HL-60 (cell line): ENCODE measurements around the gene RELCH.

Experiments used
- DNase-seq, 2 experiments: peaks; one replicate each; pipeline ENCODE4 v3.0.0-alpha.2; 2010 to 2020; ENCODE audit warnings: low read depth in 1 of 2, low spot score in 1 of 2
- H3K27ac ChIP-seq: fragments of 250-450 bp; sonication (Bioruptor Pico); replicated peaks from 2 replicates; pipeline ENCODE4 v1.5.1; 2020; ENCODE audit warnings: mild to moderate bottlenecking, moderate library complexity
- H3K27me3 ChIP-seq: fragments of 250-450 bp; sonication (Bioruptor Pico); 2 replicates; pipeline ENCODE4 v1.5.1; 2021; ENCODE audit warnings: mild to moderate bottlenecking, moderate library complexity; ENCODE audit not compliant: insufficient read depth, poor library complexity, severe bottlenecking
- H3K4me3 ChIP-seq: replicated peaks from 2 replicates; pipeline ENCODE4 v1.5.1; 2011; ENCODE audit warnings: mild to moderate bottlenecking, control low read depth, low read length; ENCODE audit not compliant: insufficient read depth
- GABPA ChIP-seq: IDR thresholded peaks from 2 replicates; pipeline ENCODE4 v1.6.1; 2012; ENCODE audit warnings: low read depth
- POLR2AphosphoS5 ChIP-seq: IDR thresholded peaks from 2 replicates; pipeline ENCODE4 v1.6.1; 2012; ENCODE audit warnings: low read depth
- REST ChIP-seq: IDR thresholded peaks from 2 replicates; pipeline ENCODE4 v1.6.1; 2012; ENCODE audit warnings: low read depth; ENCODE audit not compliant: insufficient replicate concordance
- SPI1 ChIP-seq: IDR thresholded peaks from 2 replicates; pipeline ENCODE4 v1.6.1; 2012; ENCODE audit warnings: low read depth, mild to moderate bottlenecking, borderline replicate concordance
- TF ChIP-seq, protein P1 (sequence below): IDR thresholded peaks from one replicate; pipeline ENCODE4 v1.5.1; 2011; ENCODE audit warnings: low read length, control low read depth, inconsistent platforms; ENCODE audit not compliant: insufficient read depth

Gene RELCH

DNA sequence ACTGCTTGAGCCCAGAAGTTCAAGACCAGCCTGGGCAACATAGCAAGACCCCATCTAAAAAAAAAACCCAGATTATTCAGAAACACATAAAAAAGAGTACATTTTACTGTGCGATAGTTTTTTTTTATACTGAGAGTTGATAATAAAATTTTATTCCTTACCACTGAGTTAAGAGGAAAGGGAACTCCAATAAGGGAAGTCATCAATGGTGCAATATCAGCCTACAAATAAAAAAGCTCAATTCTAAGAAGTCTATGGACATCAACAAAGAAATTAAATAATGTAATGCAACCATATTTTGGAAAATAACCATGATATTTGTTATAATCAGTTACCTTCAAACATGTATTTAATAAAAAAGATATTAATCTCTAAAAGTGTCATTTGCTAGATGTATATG lies 46.8 kb upstream of the RELCH start:
- H3K27ac ChIP-seq = no peak overlapping the region
- TF ChIP-seq, protein P1, sequence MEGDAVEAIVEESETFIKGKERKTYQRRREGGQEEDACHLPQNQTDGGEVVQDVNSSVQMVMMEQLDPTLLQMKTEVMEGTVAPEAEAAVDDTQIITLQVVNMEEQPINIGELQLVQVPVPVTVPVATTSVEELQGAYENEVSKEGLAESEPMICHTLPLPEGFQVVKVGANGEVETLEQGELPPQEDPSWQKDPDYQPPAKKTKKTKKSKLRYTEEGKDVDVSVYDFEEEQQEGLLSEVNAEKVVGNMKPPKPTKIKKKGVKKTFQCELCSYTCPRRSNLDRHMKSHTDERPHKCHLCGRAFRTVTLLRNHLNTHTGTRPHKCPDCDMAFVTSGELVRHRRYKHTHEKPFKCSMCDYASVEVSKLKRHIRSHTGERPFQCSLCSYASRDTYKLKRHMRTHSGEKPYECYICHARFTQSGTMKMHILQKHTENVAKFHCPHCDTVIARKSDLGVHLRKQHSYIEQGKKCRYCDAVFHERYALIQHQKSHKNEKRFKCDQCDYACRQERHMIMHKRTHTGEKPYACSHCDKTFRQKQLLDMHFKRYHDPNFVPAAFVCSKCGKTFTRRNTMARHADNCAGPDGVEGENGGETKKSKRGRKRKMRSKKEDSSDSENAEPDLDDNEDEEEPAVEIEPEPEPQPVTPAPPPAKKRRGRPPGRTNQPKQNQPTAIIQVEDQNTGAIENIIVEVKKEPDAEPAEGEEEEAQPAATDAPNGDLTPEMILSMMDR = no peak
- peak; percentile 79 for TF ChIP-seq SPI1
- no peak overlapping the region for H3K4me3 ChIP-seq
- DNase-seq = peak in 1 of 2 experiments; percentile 18
- H3K27me3 ChIP-seq = no peaks in the 10 kb centered on the region

GRCh38 chr18:62144338-62144737 lies 42.7 kb upstream of the RELCH start:
- Histone ChIP-seq H3K27ac (no peak overlapping the region), H3K4me3 (no peak overlapping the region), H3K27me3 (no peaks in the 10 kb centered on the region)
- TF ChIP-seq GABPA = no peak
- TF ChIP-seq REST = no peak
- TF ChIP-seq, protein P1 = no peak
- no peak for TF ChIP-seq POLR2AphosphoS5
- no peak for TF ChIP-seq SPI1
- DNase-seq = no peak

DNA sequence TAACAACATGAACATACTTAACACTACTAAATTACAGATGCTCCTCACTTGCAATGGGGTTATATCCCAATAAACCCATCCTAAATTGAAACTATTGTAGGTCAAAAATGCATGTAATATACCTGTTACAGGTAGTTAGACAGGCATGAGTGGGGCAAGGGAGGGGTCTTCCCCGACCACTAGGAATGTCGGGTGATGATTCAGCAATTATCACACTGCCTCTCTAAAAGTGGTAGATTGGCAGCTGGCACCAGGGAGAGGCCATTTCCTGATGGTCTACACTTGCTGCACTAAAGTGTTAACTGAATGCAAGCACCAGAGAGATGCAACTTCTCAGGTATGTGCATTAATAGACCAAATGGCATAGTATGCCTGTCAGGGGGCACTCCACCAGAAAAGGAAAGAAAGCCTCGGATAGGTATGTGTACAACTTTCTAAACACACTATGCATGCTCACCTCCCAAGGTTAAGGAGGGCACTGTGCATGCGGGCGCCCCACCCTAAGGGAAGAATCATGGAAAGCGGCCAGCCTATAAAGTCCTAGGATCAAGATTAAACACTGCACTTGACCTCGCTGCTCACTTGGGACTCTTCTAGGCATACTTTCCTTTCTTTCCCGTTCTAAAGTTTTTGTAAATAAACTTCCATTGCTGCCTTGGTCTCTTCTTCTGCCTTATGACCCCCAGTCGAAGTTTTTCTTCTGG lies 35.8 kb upstream of the RELCH start:
- Histone ChIP-seq H3K27ac (no peak overlapping the region), H3K27me3 (no peaks in the 10 kb centered on the region), H3K4me3 (no peak overlapping the region)
- no peak for DNase-seq
- TF ChIP-seq GABPA (no peak), POLR2AphosphoS5 (no peak), SPI1 (no peak), REST (no peak)
- TF ChIP-seq, protein P1 = no peak

DNA sequence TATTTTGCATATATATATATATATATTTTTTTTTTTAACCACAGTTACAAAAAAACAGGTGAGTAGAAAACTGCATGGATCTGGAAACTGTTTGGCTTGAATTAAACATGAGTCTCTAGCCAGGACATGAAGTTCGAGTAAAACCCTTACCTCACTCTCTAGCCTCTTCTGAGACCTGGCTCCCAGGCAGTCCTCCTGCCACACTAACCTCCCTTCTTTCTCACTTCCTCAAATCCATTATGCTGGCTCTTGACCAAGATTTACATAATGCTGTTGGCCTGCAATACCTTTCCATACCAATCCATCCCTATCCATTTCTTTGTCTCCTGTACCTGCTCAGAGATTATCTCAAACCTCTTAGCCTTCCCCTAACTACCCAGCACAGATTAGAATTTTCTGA lies 34.2 kb upstream of the RELCH start:
- peak; percentile 61 for TF ChIP-seq SPI1
- TF ChIP-seq REST = no peak
- TF ChIP-seq, protein P1 = no peak
- TF ChIP-seq GABPA = no peak
- Histone ChIP-seq H3K4me3 (no peak overlapping the region), H3K27me3 (no peaks in the 10 kb centered on the region), H3K27ac (no peak overlapping the region)
- DNase-seq = peak in 1 of 2 experiments; percentile 31
